HepG2 (cell line): ENCODE measurements around the gene INO80E. TPM values are rescaled to one million over a fixed set of nuclear protein-coding genes. Genes with fewer than 3 reads are reported as not detected.

Source experiments
- ATAC-seq: fragments of 200-7000 bp; cut with Tn5 transposase; 3 replicates; pipeline ENCODE4 v1.9.1; 2020; ENCODE audit warnings: mild to moderate bottlenecking, moderate library complexity
- BruUV-seq: library from RNA; stranded (reverse); fragments of 400-500 nt; replicated peaks from 2 replicates; lab custom pipeline; 2021; lab: Mats Ljungman, UMichigan
- CTCF ChIA-PET: fragments of 300-600 bp; formaldehyde crosslinking; extraction: SDS; loops from one replicate; lab custom pipeline; 2021; ENCODE audit warnings: low total read pairs, inconsistent platforms, low intra/inter-chr PET ratio; lab: Yijun Ruan, JAX
- POLR2A ChIA-PET: fragments of 350-600 bp; sonication (Branson Sonifier 250); formaldehyde crosslinking; loops from one replicate; lab custom pipeline; 2020; ENCODE audit warnings: antibody characterized with exemption, inconsistent platforms; lab: Yijun Ruan, JAX
- DNase-seq: peaks from one replicate; pipeline ENCODE4 v3.0.0-alpha.2; 2015; ENCODE audit warnings: low spot score
- FAIRE-seq: peaks from 3 replicates; lab custom pipeline; 2011; peaks lifted over from hg19 to GRCh38; lab: Jason Lieb, UNC
- H2AFZ ChIP-seq: one replicate; pipeline ENCODE4 v1.6.1; 2011; ENCODE audit warnings: low read length, inconsistent platforms
- H3K27ac ChIP-seq: fragments of 300-600 bp; 3 replicates; pipeline ENCODE4 v1.8.0; 2011; ENCODE audit warnings: mixed run types, mild to moderate bottlenecking, mixed read lengths, low read length, inconsistent platforms; ENCODE audit not compliant: insufficient read depth; ENCODE audit errors: extremely low read length
- H3K27me3 ChIP-seq, 2 experiments: fragments of 200-600 bp in 1 of 2; 2 replicates in 1 of 2; 3 replicates in 1 of 2; pipeline versions ENCODE4 v1.6.0 to v1.8.0; 2011; ENCODE audit warnings: low read length in 2 of 2, mild to moderate bottlenecking in 2 of 2, moderate library complexity in 2 of 2, inconsistent platforms in 1 of 2; ENCODE audit not compliant: insufficient read depth in 2 of 2, control insufficient read depth in 1 of 2
- H3K36me3 ChIP-seq, 2 experiments: fragments of 200-600 bp in 1 of 2; replicated peaks in 1 of 2; 2 replicates in 1 of 2; 3 replicates in 1 of 2; pipeline versions ENCODE4 v1.5.1 to v1.8.0; 2011; ENCODE audit warnings: low read length in 2 of 2, inconsistent platforms in 1 of 2; ENCODE audit not compliant: insufficient read depth in 2 of 2, control insufficient read depth in 1 of 2
- H3K4me1 ChIP-seq: 2 replicates; pipeline ENCODE4 v1.5.1; 2012; ENCODE audit warnings: low read length, inconsistent platforms; ENCODE audit not compliant: insufficient read depth
- H3K4me2 ChIP-seq: 2 replicates; pipeline ENCODE4 v1.6.0; 2011; ENCODE audit warnings: low read depth, low read length, inconsistent platforms
- H3K4me3 ChIP-seq, 3 experiments: fragments of 200-600 bp in 1 of 3; sonication (generic), shearing (Covaris generic) in 1 of 3; replicated peaks in 1 of 3; 2 replicates each; pipeline ENCODE4 v1.5.1; 2011 to 2016; ENCODE audit warnings: low read length in 3 of 3, inconsistent platforms in 2 of 3, low read depth in 2 of 3, mild to moderate bottlenecking in 2 of 3, control low read depth in 1 of 3, mixed read lengths in 1 of 3; ENCODE audit not compliant: insufficient read depth in 1 of 3
- H3K79me2 ChIP-seq: one replicate; pipeline ENCODE4 v1.6.1; 2011; ENCODE audit warnings: low read length, inconsistent platforms; ENCODE audit not compliant: insufficient read depth
- H3K9ac ChIP-seq: 2 replicates; pipeline ENCODE4 v1.6.0; 2011; ENCODE audit warnings: mild to moderate bottlenecking, low read depth, low read length, inconsistent platforms; ENCODE audit not compliant: insufficient read depth
- H3K9me3 ChIP-seq: 2 replicates; pipeline ENCODE4 v1.5.1; 2012; ENCODE audit warnings: mild to moderate bottlenecking, low read length
- H4K20me1 ChIP-seq: 2 replicates; pipeline ENCODE4 v1.6.0; 2011; ENCODE audit warnings: inconsistent platforms, mild to moderate bottlenecking, low read length, moderate library complexity; ENCODE audit not compliant: insufficient read depth
- KDM1A ChIP-seq: IDR thresholded peaks from 2 replicates; pipeline ENCODE4 v1.6.1; 2016; ENCODE audit warnings: missing compliant biosample characterization
- POLR2AphosphoS5 ChIP-seq: IDR thresholded peaks from 2 replicates; pipeline ENCODE4 v1.6.1; 2012; ENCODE audit warnings: low read depth, low read length
- PRMT3 ChIP-seq: sonication (generic); formaldehyde crosslinking; IDR thresholded peaks from 2 replicates; pipeline ENCODE4 v1.8.1; 2022; ENCODE audit warnings: low read depth, mild to moderate bottlenecking, moderate library complexity, missing genetic modification reagents, borderline replicate concordance
- RAD21 ChIP-seq: fragments of 450-650 bp; formaldehyde crosslinking; IDR thresholded peaks from 2 replicates; pipeline ENCODE4 v1.5.0; 2020; ENCODE audit warnings: mild to moderate bottlenecking
- RFX5 ChIP-seq: IDR thresholded peaks from 2 replicates; pipeline ENCODE4 v1.6.1; 2011; ENCODE audit warnings: low read depth, low read length, improper control_type of control experiment
- SRSF1 ChIP-seq: fragments of 200-400 bp; formaldehyde crosslinking; optimal IDR thresholded peaks from 2 replicates; pipeline ENCODE3; 2017; ENCODE audit warnings: mild to moderate bottlenecking, low read depth, low read length, moderate library complexity
- SSRP1 ChIP-seq: IDR thresholded peaks from 2 replicates; pipeline ENCODE4 v1.6.1; 2016; ENCODE audit warnings: control low read depth
- ZFY ChIP-seq: sonication (generic); formaldehyde crosslinking; IDR thresholded peaks from 2 replicates; pipeline ENCODE4 v1.4.0; 2020; ENCODE audit warnings: missing genetic modification reagents
- ZNF788 ChIP-seq: sonication (generic); formaldehyde crosslinking; IDR thresholded peaks from 2 replicates; pipeline ENCODE4 v1.5.0; 2020; ENCODE audit warnings: mild to moderate bottlenecking, missing genetic modification reagents, borderline replicate concordance
- WGBS: methylation state at CpG from one replicate; pipeline ENCODE4 v1.1.6; 2017; ENCODE audit warnings: low lambda C conversion rate; 5-methylcytosine and 5-hydroxymethylcytosine counted together
- in situ Hi-C: cut with HindIII; loops from 2 replicates; pipeline ENCODE4 v1.10.0; 2017; ENCODE audit warnings: low pct_unique_long_range_greater_than_20kb; ENCODE audit not compliant: extremely low pct_ligation_motif_present
- intact Hi-C: fragments of 100-400 bp; cut with micrococcal nuclease; formaldehyde crosslinking; loops from one replicate; pipeline ENCODE4 v1.10.0; 2022; ENCODE audit not compliant: unreplicated experiment
- polyA plus RNA-seq, 8 experiments: library from polyadenylated mRNA; depleted of rRNA in 3 of 8; stranded (reverse) in 7 of 8; unstranded in 1 of 8; fragments of >200 nt; fragmentation: Illumina TruSeq in 4 of 8; extraction: Trizol in 4 of 8; gene quantifications; 2 replicates each; pipeline versions ENCODE4 v1.2.1 to v1.2.3, GENCODE V29; 2011 to 2016; ENCODE audit warnings: low read depth in 4 of 8, missing spikeins in 1 of 8, mixed read lengths in 1 of 8; ENCODE audit not compliant: insufficient read depth in 1 of 8
- total RNA-seq, 5 experiments: library from RNA; depleted of rRNA; stranded (reverse); fragments of >200 nt; fragmentation: Illumina TruSeq; extraction: Trizol; gene quantifications; 2 replicates each; pipeline ENCODE4 v1.2.3, GENCODE V29; 2016; ENCODE audit warnings: low read depth in 1 of 5
- TF ChIP-seq, protein P1 (sequence below): sonication (generic); formaldehyde crosslinking; conservative IDR thresholded peaks from 2 replicates; pipeline ENCODE4 v1.4.0; 2020; ENCODE audit warnings: missing genetic modification reagents
- TF ChIP-seq, protein P2 (sequence below): sonication (generic); formaldehyde crosslinking; IDR thresholded peaks from 2 replicates; pipeline ENCODE4 v1.8.1; 2023; ENCODE audit warnings: mild to moderate bottlenecking, missing genetic modification reagents
- TF ChIP-seq, protein P3 (sequence below): sonication (generic); formaldehyde crosslinking; conservative IDR thresholded peaks from 2 replicates; pipeline ENCODE4 v1.4.0; 2020; ENCODE audit warnings: missing genetic modification reagents

The INO80E gene
- total and polyA plus RNA-seq, 2 of the 13 experiments (the other 11 are each of a cell fraction or from before 2014, with no cell fraction given) = 25.8 to 45.6 TPM

DNA sequence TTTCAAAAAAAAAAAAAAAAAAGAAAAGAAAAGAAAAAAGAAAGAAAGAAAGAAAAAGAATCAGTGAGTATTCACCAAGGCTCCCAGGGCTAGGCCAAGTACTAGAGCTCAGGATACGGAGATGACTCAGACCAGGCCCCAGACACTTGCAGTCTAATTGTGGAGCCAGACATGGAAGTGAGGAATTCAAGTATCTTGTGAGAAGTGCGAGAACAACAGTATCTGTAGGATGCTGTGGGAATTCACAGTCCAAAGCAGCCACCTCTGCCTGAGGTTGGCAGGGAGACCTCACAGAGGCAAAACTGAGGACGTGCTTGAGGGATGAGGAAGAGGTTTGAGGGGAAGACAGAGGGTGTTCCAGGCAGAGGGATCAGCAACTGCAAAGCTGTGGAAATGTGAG is 55.5 kb downstream of the INO80E start:
- peaks cover 0 to 7% of the 10 kb centered on the region in 2 experiments; a peak in 2 of 5 replicates for H3K27me3 ChIP-seq
- ChIA-PET POLR2A (no interaction called here), CTCF (no interaction called here)
- H3K9ac ChIP-seq = no peak overlapping the region
- DNase-seq = no peak
- FAIRE-seq = no peak
- no peaks in the 10 kb centered on the region for H4K20me1 ChIP-seq
- H3K27ac ChIP-seq = no peak overlapping the region
- peaks cover 34% of the 10 kb centered on the region for H3K4me1 ChIP-seq
- BruUV-seq = no TSS peak
- H3K9me3 ChIP-seq = no peaks in the 10 kb centered on the region
- TF ChIP-seq PRMT3 = no peak
- TF ChIP-seq, protein P1, sequence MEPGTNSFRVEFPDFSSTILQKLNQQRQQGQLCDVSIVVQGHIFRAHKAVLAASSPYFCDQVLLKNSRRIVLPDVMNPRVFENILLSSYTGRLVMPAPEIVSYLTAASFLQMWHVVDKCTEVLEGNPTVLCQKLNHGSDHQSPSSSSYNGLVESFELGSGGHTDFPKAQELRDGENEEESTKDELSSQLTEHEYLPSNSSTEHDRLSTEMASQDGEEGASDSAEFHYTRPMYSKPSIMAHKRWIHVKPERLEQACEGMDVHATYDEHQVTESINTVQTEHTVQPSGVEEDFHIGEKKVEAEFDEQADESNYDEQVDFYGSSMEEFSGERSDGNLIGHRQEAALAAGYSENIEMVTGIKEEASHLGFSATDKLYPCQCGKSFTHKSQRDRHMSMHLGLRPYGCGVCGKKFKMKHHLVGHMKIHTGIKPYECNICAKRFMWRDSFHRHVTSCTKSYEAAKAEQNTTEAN (CRISPR knock-in tag) = no peak
- TF ChIP-seq SSRP1 = no peak
- no peak for TF ChIP-seq ZNF788 (CRISPR knock-in tag)
- no peak for TF ChIP-seq KDM1A (CRISPR knock-in tag)
- no peak for TF ChIP-seq RFX5
- TF ChIP-seq, protein P2, sequence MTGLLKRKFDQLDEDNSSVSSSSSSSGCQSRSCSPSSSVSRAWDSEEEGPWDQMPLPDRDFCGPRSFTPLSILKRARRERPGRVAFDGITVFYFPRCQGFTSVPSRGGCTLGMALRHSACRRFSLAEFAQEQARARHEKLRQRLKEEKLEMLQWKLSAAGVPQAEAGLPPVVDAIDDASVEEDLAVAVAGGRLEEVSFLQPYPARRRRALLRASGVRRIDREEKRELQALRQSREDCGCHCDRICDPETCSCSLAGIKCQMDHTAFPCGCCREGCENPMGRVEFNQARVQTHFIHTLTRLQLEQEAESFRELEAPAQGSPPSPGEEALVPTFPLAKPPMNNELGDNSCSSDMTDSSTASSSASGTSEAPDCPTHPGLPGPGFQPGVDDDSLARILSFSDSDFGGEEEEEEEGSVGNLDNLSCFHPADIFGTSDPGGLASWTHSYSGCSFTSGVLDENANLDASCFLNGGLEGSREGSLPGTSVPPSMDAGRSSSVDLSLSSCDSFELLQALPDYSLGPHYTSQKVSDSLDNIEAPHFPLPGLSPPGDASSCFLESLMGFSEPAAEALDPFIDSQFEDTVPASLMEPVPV (CRISPR knock-in tag) = no peak
- no peak for TF ChIP-seq POLR2AphosphoS5
- no peak for TF ChIP-seq SRSF1
- TF ChIP-seq ZFY (CRISPR knock-in tag) = no peak
- TF ChIP-seq, protein P3, sequence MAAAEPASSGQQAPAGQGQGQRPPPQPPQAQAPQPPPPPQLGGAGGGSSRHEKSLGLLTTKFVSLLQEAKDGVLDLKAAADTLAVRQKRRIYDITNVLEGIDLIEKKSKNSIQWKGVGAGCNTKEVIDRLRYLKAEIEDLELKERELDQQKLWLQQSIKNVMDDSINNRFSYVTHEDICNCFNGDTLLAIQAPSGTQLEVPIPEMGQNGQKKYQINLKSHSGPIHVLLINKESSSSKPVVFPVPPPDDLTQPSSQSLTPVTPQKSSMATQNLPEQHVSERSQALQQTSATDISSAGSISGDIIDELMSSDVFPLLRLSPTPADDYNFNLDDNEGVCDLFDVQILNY (CRISPR knock-in tag) = no peak
- TF ChIP-seq RAD21 (CRISPR knock-in tag) = no peak
- intact Hi-C loops = no loop called here
- no peak overlapping the region for H3K4me2 ChIP-seq
- peak overlapping the region; percentile 17 for H2AFZ ChIP-seq
- H3K4me3 ChIP-seq = no peak overlapping the region
- whole genome bisulfite sequencing = 71% methylated on average over 3 of the region's 3 CpGs
- in situ Hi-C loops = no loop called here
- H3K79me2 ChIP-seq = no peaks in the 10 kb centered on the region
- ATAC-seq = no peak
- H3K36me3 ChIP-seq = no peaks in the 10 kb centered on the region
